ENCODE measurements around the gene USP5.
"Not testable (repeated sequence)": the region's sequence is repeated elsewhere in the genome, so short reads cannot be mapped to it uniquely, and the experiment has no call there.

Gene USP5

DNA sequence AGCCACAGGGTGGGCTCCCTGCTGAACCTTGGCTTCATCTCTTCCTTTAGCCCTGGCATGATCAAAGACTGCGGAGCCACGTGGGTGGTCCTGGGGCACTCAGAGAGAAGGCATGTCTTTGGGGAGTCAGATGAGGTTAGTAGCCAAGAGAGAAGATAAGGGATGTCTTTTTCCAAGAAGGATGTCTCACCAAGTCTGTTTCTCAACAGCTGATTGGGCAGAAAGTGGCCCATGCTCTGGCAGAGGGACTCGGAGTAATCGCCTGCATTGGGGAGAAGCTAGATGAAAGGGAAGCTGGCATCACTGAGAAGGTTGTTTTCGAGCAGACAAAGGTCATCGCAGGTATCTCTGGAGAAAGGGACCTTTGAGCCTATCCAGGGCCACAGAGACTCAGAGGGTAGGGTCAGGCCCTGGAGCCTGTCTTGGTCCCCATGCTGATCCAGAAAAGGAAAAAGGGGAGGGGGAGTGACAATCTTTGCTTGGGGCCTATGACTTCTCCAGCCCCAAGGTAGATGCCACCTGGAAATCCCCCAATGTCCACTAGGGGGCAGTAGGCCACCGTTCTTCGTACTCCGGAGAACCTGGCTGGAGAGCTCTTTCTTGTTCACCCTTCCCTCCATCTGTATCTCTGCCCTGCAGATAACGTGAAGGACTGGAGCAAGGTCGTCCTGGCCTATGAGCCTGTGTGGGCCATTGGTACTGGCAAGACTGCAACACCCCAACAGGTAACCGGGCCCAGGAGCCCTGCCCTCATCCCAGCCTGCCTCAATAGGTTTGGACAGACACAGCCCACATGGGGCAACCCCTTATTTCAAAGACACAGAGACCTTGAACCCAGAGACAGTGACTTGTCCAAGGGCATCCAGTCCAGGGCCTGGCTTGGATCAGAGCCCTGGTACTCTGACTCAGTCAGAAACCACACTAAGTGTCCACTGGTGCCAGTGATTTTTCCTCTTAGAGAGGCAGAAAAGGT, 17.4 kb downstream of the USP5 start:
- TF ChIP-seq EZH2 (IDR thresholded peaks at IDR 0.05) (no peak), POLR2AphosphoS5 (IDR thresholded peaks at IDR 0.05; ENCODE audit: borderline replicate concordance, low read depth, low read length) (no peak), FOXP2 (optimal IDR thresholded peaks at IDR 0.05; ENCODE audit: control extremely low read depth, extremely low read length, insufficient read depth) (no peak)
- H3K27ac ChIP-seq = no peak overlapping the region

DNA sequence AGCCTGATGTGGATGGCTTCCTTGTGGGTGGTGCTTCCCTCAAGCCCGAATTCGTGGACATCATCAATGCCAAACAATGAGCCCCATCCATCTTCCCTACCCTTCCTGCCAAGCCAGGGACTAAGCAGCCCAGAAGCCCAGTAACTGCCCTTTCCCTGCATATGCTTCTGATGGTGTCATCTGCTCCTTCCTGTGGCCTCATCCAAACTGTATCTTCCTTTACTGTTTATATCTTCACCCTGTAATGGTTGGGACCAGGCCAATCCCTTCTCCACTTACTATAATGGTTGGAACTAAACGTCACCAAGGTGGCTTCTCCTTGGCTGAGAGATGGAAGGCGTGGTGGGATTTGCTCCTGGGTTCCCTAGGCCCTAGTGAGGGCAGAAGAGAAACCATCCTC, 18.4 kb downstream of the USP5 start:
- H3K4me3 ChIP-seq; H3K9me3 ChIP-seq (ENCODE audit: low read depth, low read length); H3K9ac ChIP-seq (ENCODE audit: insufficient read length); DNase-seq (ENCODE audit: low read depth, low spot score): not testable (repeated sequence)
- H3K27ac ChIP-seq = peak overlapping the region; percentile 42; the same call in 1 of the 2 replicates
- H3K36me3 ChIP-seq (ENCODE audit: insufficient read depth, low read length) = peaks cover 21% of the 10 kb centered on the region

More for the DNA sequence above, 17.4 kb downstream of the USP5 start:
- no peak for DNase-seq (ENCODE audit: low read depth, low spot score)
- no peaks in the 10 kb centered on the region for H3K9me3 ChIP-seq (ENCODE audit: low read depth, low read length)
- H3K9ac ChIP-seq (ENCODE audit: insufficient read length) = no peak overlapping the region
- H3K36me3 ChIP-seq (ENCODE audit: insufficient read depth, low read length) = peaks cover 26% of the 10 kb centered on the region
- H3K4me3 ChIP-seq = peak overlapping the region; percentile 97

DNA sequence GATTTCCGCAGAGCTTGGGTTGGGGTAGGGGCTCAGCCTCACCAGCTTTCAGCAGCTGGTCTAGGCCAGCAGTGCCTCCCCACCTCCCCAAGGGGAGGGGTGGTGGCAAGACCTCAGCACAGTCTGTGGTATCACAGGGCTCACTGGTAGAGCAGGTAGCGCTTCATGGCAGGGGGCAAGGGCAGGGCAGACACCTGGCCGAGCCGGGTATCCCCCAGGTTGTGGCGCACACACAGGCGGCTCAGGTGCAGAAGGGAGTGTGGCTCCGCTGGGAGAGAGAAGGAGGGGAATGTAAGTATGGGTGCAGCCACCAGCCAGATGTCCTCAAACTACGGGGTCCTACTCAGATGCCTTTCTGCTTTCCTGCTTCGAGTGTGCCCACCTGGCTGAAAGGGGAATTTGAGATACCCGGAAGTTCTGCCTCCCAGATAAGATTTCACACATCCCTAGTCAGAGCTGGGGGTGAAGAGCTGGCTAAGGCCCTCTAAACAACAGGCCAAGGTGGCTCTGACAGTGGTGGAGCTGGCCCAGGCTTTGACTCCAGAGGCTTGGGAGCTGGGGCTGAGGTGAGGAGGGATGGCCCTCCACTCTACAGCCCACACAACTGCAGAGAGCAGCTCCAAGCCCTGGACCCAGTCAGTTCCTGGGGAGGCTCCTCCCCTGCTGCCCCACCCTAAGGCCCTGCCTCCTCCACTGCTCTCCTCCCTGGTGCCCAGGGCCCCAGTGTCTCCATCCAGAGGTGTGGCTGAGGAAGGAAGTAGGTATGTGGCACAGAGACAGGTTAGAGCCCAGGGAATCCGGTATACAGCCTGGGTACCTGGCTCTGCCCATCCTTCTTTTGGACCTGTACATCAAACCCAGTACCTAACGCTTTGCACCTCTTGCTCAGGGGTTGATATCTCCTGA, 19.4 kb downstream of the USP5 start:
- Histone ChIP-seq H3K9ac (ENCODE audit: insufficient read length) (no peak overlapping the region), H3K4me3 (no peak overlapping the region; the same call in 1 of the 2 replicates), H3K27ac (peak overlapping the region; percentile 42; the same call in 1 of the 2 replicates), H3K9me3 (ENCODE audit: low read depth, low read length) (no peaks in the 10 kb centered on the region), H3K36me3 (ENCODE audit: insufficient read depth, low read length) (peaks cover 21% of the 10 kb centered on the region)
- TF ChIP-seq POLR2AphosphoS5 (IDR thresholded peaks at IDR 0.05; ENCODE audit: borderline replicate concordance, low read depth, low read length) (peak; percentile 72), EZH2 (IDR thresholded peaks at IDR 0.05) (no peak), FOXP2 (optimal IDR thresholded peaks at IDR 0.05; ENCODE audit: control extremely low read depth, extremely low read length, insufficient read depth) (no peak)
- no peak for DNase-seq (ENCODE audit: low read depth, low spot score)

DNA sequence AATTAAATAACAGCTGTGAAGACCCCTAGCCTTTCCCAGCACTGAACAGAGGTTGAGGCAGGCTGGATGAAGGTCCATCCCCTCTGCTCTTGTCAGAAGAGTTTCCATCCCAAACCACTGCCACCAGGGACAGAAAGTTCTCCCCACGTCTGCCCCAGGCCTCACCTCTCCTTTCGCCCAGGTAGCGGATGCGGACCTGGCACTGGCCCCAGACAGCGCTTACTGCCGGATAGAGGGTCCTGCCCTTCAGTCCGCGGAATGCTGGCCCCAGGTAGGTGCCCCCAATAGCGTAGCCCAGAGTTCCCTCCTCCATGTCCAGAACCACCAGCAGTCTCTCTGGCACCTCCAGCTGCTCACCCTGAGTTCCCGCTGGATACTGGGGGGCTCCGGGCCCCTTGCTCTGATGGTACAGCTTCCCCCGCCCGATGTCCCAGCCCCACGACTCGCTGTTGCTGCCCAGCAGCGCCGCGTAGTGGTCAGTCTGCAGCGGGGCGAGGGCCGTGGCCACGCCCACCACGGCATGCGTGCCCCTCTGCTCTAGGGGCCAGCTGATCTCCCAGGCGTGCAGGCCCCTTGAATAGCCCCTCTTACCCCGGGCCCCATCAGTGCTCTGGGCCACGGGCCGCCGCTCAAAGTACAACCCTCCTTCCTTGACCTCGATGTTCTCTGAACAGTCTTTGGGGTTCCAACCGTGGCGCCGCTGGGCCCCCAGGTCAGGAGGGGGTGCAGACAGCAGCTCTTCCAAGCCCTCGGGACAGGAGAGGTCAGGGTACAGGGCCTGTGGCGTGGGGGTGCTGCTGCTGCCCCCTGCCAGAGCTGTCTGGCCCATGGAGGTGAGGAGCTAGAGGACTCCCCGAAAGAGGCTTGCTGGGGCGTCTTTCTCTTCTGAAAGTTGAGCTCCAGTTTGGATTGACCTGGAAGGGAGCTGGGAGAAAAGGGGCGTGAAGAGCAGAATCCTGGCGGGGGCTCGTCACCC, 20.4 kb downstream of the USP5 start:
- peaks cover 21% of the 10 kb centered on the region for H3K36me3 ChIP-seq (ENCODE audit: insufficient read depth, low read length)
- no peak for DNase-seq (ENCODE audit: low read depth, low spot score)
- no peaks in the 10 kb centered on the region for H3K9me3 ChIP-seq (ENCODE audit: low read depth, low read length)
- H3K9ac ChIP-seq (ENCODE audit: insufficient read length) = peak overlapping the region; percentile 85
- H3K4me3 ChIP-seq = peak overlapping the region; percentile 93
- H3K27ac ChIP-seq = peak overlapping the region; percentile 42; the same call in 1 of the 2 replicates
- TF ChIP-seq FOXP2 (optimal IDR thresholded peaks at IDR 0.05; ENCODE audit: control extremely low read depth, extremely low read length, insufficient read depth) = no peak
- no peak for TF ChIP-seq EZH2 (IDR thresholded peaks at IDR 0.05)
- TF ChIP-seq POLR2AphosphoS5 (IDR thresholded peaks at IDR 0.05; ENCODE audit: borderline replicate concordance, low read depth, low read length) = peak; percentile 51; the same call in 1 of the 2 replicates

DNA sequence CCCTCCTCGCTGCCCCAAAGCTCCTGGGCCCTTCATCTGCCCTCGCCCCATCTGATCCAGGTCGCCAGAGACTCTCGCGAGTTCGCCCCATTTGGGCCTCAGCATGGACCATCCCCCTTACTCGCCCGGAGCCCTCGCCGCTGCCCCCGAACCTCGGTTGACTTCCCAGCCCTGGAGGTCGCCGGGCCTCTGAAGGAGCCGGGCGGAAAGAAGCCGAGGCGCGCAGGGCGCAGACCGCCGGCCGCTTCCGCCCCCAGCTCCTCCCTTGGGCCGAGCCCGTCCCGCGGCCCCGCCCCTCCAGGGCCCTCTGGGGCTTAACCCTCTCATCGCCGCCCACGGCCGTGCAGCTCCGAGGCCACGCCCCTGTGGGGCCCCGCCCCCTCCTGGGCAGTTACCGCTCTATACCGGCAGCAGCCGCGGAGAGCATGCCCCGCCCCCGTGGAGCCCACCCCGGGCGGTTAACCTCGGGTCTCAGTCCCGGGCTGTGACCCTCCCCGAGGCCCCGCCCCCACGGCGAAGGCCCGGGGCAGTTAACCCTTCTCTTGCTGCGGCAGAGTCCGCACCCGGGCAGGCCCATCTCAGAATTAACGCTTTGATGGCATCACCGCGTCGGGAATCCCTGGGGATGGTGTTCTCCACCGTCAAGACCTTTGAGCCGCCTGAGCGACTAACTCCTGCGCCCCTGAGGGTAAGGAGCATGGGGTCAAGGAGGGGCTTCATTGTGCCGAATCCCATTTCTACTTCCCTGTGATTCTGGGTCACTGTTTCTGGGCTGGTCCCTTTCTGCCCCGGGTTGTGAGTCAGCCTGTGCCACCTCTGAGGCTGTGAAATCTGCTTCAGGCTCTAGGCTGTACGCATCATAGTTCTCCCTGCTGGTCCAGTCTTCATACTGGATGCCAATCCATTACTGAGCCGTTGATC, 21.4 kb downstream of the USP5 start, which contains the start of gene SPSB2:
Gene SPSB2, minus strand, starts transcription at position 210 of the 921 bp plus-strand sequence. CDS start 402 bp downstream, outside the sequence.
- DNase-seq (ENCODE audit: low read depth, low spot score) = no peak
- peak within 1 kb of the TSS; percentile 85 for H3K9ac ChIP-seq (ENCODE audit: insufficient read length)
- peaks cover 21% of the 10 kb centered on the region for H3K36me3 ChIP-seq (ENCODE audit: insufficient read depth, low read length)
- TF ChIP-seq FOXP2 (optimal IDR thresholded peaks at IDR 0.05; ENCODE audit: control extremely low read depth, extremely low read length, insufficient read depth) (no peak), POLR2AphosphoS5 (IDR thresholded peaks at IDR 0.05; ENCODE audit: borderline replicate concordance, low read depth, low read length) (peak; percentile 78)
- peak within 1 kb of the TSS; percentile 46; the same call in 1 of the 2 replicates for H3K27ac ChIP-seq
- peak within 1 kb of the TSS; percentile 93 for H3K4me3 ChIP-seq
- H3K9me3 ChIP-seq (ENCODE audit: low read depth, low read length) = no peaks in the 10 kb centered on the region

DNA sequence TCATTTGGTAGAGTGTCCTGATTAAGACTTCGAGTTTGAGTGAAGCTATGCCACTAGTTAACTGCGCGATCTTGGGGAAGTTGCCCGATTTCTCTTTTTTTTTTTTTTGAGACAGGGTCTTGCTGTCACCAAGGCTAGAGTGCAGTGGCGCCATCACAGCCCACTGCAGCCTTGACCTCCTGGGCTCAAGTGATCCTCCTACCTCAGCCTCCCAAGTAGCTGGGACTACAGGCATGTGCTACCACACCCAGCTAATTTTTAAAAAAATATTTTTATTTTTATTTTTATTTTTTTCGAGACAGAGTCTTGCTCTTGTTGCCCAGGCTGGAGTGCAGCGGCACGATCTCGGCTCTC, 22.0 kb downstream of the USP5 start:
- Histone ChIP-seq H3K36me3 (ENCODE audit: insufficient read depth, low read length) (peaks cover 21% of the 10 kb centered on the region), H3K27ac (peak overlapping the region; percentile 46; the same call in 1 of the 2 replicates), H3K4me3 (peak overlapping the region; percentile 93), H3K9ac (ENCODE audit: insufficient read length) (peak overlapping the region; percentile 62)
- H3K9me3 ChIP-seq (ENCODE audit: low read depth, low read length); DNase-seq (ENCODE audit: low read depth, low spot score): not testable (repeated sequence)

DNA sequence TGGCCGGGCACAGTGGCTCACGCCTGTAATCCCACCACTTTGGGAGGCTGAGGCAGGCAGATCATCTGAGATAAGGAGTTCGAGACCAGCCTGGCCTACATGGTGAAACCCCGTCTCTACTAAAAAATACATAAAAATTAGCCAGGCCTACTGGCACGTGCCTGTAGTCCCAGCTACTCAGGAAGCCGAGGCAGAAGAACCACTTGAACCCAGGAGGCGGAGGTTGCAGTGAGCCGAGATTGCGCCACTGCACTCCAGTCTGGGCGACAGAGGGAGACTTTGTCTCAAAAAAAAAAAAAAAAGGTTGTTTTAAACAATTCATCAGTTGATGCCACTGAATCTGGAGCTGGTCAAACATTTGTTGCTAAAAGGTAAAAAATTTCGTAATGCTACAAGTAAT, 27.9 kb downstream of the USP5 start:
- not testable (repeated sequence) for H3K4me3 ChIP-seq; DNase-seq (ENCODE audit: low read depth, low spot score); H3K9me3 ChIP-seq (ENCODE audit: low read depth, low read length); H3K36me3 ChIP-seq (ENCODE audit: insufficient read depth, low read length); H3K9ac ChIP-seq (ENCODE audit: insufficient read length); H3K27ac ChIP-seq

Measured in SK-N-MC (cell line).